ENCODE data around the gene FAM185A.

The FAM185A gene

DNA sequence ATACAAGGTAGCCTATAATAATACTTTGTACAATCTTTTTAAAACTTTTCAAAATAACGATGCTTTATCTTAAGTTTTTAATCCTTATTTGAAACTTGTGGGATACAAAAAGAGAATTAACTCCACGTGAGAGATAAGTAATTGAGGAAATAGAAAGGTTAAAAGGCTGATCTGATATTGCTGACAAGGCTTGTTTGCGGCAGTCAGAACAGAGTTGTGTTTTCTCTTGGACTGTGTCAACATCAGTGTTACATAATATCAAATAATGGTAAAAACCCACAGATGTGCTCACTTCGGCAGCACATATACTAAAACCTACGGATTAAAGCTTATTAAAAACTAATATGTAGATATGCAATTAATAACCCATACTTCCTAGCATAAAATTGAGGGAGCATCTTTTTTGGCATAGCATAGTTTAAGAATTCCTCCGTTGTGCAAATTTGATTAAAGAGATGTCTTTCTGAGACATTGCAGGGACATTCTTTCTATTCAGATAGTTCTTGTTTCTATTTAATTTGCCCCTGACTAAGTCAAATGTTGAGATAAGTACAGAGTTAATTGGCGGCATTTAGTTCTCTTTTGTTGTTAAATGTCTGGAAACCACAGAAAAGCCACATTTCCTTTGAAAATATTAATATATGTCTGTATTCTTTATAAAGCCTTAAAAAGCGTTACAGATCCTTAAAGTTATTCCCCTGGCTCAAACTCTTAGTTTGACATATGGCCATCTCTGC is 63.3 kb downstream of the FAM185A start:
- Mint-ChIP-seq H3K4me3 (no peak overlapping the region), H3K36me3 (ENCODE audit: low read depth) (peaks cover 12% of the 10 kb centered on the region), H3K27ac (no peak overlapping the region), H3K9me3 (no peaks in the 10 kb centered on the region), H3K4me1 (ENCODE audit: low read depth) (peaks cover 14% of the 10 kb centered on the region), H3K27me3 (no peaks in the 10 kb centered on the region)

DNA sequence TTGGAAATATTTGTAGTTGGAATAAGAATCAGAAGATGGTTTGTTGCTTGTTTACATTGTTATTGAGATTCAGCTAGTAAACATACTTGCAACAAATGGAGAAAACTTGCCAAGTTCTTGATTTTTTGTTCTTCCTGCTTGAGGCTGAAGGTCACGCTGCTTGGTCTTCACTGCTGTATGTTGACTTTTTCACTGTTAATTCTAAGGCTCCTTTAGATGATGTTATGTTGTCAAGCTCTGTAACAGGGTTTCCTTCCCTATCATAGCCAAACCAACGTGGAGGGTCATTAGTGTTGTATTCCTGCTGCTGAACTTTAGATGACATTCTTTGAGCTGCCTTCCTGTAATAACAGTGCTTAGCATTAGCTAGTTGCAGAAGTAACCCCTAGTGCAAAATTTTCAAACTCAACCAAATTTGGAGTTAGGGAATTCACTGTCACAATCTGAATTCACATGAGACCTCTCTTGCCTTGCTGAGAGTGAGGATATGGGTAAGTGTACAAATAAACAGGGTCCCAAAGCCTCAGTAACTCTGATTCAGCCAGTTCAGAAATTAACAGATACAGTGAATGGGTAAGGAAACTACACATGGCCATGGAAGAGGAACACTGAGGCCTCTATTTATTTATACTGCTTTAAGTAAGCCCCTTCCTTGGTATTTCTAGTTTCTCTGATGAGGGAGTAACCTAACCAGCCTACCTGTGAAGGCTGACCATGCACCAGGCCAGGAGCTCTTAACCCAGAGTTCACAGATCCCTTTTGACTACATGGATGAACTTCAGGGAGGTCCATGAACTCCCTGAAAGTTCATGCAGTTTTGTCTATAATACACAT is 64.6 kb downstream of the FAM185A start:
- no peak overlapping the region for H3K27ac Mint-ChIP-seq
- H3K36me3 Mint-ChIP-seq (ENCODE audit: low read depth), result peaks cover 12% of the 10 kb centered on the region
- H3K4me3 Mint-ChIP-seq, result no peak overlapping the region
- peaks cover 14% of the 10 kb centered on the region for H3K4me1 Mint-ChIP-seq (ENCODE audit: low read depth)
- H3K27me3 Mint-ChIP-seq, result no peaks in the 10 kb centered on the region
- H3K9me3 Mint-ChIP-seq, result no peaks in the 10 kb centered on the region

- H3K27ac Mint-ChIP-seq, result no peak overlapping the region
- H3K27me3 Mint-ChIP-seq, result no peaks in the 10 kb centered on the region
- no peak overlapping the region for H3K4me3 Mint-ChIP-seq
- H3K4me1 Mint-ChIP-seq (ENCODE audit: low read depth), result peaks cover 14% of the 10 kb centered on the region
- H3K9me3 Mint-ChIP-seq, result no peaks in the 10 kb centered on the region
- H3K36me3 Mint-ChIP-seq (ENCODE audit: low read depth), result peaks cover 16% of the 10 kb centered on the region
These were observed 65.2 kb downstream of the FAM185A start for GRCh38 chr7:102814025-102814471.

- no peak overlapping the region for H3K4me3 Mint-ChIP-seq
- peaks cover 15% of the 10 kb centered on the region for H3K36me3 Mint-ChIP-seq (ENCODE audit: low read depth)
- peaks cover 14% of the 10 kb centered on the region for H3K4me1 Mint-ChIP-seq (ENCODE audit: low read depth)
- H3K27me3 Mint-ChIP-seq, result no peaks in the 10 kb centered on the region
- H3K27ac Mint-ChIP-seq, result no peak overlapping the region
- no peaks in the 10 kb centered on the region for H3K9me3 Mint-ChIP-seq
These were observed 69.1 kb downstream of the FAM185A start for GRCh38 chr7:102817616-102818573.

DNA sequence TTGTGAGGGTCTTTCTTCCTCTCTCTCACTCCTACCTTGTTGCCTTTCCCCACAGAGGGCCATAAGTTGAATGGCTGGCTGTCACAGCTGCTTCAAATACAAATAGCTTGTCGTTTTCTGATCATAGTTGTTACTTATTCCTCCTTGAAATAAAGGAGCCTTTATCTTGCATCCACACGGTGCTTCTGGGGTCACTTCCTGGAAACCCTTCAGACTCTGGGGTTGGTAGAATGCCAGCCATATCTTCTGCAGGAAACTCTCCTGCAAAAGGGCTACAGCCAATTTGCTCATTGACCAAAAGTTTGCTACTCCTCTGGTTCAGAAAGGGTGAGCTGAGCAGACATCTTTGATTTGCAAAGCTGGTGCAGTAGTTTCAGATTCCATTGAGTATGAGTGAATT is 70.4 kb downstream of the FAM185A start:
- H3K36me3 Mint-ChIP-seq (ENCODE audit: low read depth), result peaks cover 15% of the 10 kb centered on the region
- H3K27ac Mint-ChIP-seq, result no peak overlapping the region
- H3K4me1 Mint-ChIP-seq (ENCODE audit: low read depth), result peaks cover 2% of the 10 kb centered on the region
- no peak overlapping the region for H3K4me3 Mint-ChIP-seq
- no peaks in the 10 kb centered on the region for H3K27me3 Mint-ChIP-seq
- no peaks in the 10 kb centered on the region for H3K9me3 Mint-ChIP-seq

GRCh38 chr7:102821994-102822747 is 73.4 kb downstream of the FAM185A start:
- Mint-ChIP-seq H3K9me3 (no peaks in the 10 kb centered on the region), H3K4me3 (no peak overlapping the region), H3K27me3 (no peaks in the 10 kb centered on the region), H3K27ac (no peak overlapping the region), H3K4me1 (ENCODE audit: low read depth) (no peaks in the 10 kb centered on the region), H3K36me3 (ENCODE audit: low read depth) (peaks cover 12% of the 10 kb centered on the region)

- H3K27me3 Mint-ChIP-seq, result no peaks in the 10 kb centered on the region
These were observed 74.8 kb downstream of the FAM185A start for GRCh38 chr7:102823390-102824119.

DNA sequence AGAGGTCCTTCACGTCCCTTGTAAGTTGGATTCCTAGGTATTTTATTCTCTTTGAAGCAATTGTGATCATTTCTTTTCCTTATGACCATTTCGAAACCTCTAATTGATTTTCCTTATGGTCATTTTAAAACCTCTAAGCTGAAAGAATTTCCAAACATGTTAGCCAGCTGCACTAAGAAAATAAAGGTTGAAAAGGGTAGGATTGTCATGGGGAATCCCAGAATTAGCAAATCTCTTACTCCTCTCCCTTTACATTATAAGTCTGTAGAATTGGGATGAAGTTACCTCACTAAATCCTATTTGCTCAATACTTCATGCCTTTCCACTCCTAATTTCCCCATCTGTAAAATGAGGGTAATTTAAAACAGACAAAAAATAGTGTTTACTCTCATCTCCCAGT is 79.5 kb downstream of the FAM185A start:
- peaks cover 29% of the 10 kb centered on the region for H3K36me3 Mint-ChIP-seq (ENCODE audit: low read depth)
- no peak overlapping the region for H3K27ac Mint-ChIP-seq
- H3K4me1 Mint-ChIP-seq (ENCODE audit: low read depth), result no peaks in the 10 kb centered on the region
- no peaks in the 10 kb centered on the region for H3K9me3 Mint-ChIP-seq
- H3K27me3 Mint-ChIP-seq, result no peaks in the 10 kb centered on the region
- H3K4me3 Mint-ChIP-seq, result no peak overlapping the region

More at GRCh38 chr7:102823390-102824119, 74.8 kb downstream of the FAM185A start:
- Mint-ChIP-seq H3K4me3 (no peak overlapping the region), H3K27ac (no peak overlapping the region), H3K36me3 (ENCODE audit: low read depth) (peaks cover 26% of the 10 kb centered on the region), H3K4me1 (ENCODE audit: low read depth) (no peaks in the 10 kb centered on the region), H3K9me3 (no peaks in the 10 kb centered on the region)

DNA sequence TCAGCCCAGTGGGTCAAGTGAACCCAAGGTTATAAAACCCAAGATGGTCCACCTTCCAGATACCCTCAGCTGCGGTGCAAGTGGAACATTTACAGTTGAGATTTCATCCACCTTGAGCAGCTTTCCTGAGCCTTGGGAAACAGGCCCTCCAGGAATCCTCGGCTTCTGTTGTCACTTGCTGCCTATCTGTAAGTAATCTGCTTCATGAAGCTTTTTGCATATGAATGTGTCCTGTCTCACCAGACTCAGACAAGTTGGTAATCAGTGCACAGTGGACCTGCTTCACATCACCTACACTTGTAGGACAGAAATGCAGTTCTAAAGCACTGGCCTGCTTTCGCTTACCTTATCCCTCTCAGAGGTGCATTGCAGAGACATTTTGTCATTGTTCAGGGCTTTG is 80.3 kb downstream of the FAM185A start:
- H3K27ac Mint-ChIP-seq, result no peak overlapping the region
- H3K36me3 Mint-ChIP-seq (ENCODE audit: low read depth), result peaks cover 28% of the 10 kb centered on the region
- H3K4me3 Mint-ChIP-seq, result no peak overlapping the region
- H3K27me3 Mint-ChIP-seq, result no peaks in the 10 kb centered on the region
- no peaks in the 10 kb centered on the region for H3K9me3 Mint-ChIP-seq
- no peaks in the 10 kb centered on the region for H3K4me1 Mint-ChIP-seq (ENCODE audit: low read depth)

DNA sequence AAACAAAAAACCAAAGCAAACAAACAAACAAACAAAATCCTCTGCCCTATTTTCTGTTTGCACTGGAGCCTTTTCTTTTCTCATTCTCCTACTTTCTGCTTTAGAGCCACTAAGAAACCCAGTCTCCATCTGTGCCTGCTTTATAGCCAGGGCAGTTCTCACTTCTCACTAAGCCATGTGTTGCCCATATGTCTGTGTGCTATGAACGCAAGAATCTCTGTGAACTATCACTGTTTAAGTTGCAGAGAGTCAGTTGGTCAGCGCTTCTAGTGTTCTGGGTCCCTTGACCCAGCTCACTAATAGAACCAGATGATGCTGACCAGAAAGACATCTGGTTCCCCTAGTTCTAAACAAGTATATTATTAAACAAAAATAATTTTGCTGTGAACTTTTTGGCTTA is 81.4 kb downstream of the FAM185A start:
- H3K36me3 Mint-ChIP-seq (ENCODE audit: low read depth), result peaks cover 31% of the 10 kb centered on the region
- no peaks in the 10 kb centered on the region for H3K27me3 Mint-ChIP-seq
- H3K27ac Mint-ChIP-seq, result no peak overlapping the region
- H3K4me3 Mint-ChIP-seq, result no peak overlapping the region
- peaks cover 8% of the 10 kb centered on the region for H3K4me1 Mint-ChIP-seq (ENCODE audit: low read depth)
- no peaks in the 10 kb centered on the region for H3K9me3 Mint-ChIP-seq

DNA sequence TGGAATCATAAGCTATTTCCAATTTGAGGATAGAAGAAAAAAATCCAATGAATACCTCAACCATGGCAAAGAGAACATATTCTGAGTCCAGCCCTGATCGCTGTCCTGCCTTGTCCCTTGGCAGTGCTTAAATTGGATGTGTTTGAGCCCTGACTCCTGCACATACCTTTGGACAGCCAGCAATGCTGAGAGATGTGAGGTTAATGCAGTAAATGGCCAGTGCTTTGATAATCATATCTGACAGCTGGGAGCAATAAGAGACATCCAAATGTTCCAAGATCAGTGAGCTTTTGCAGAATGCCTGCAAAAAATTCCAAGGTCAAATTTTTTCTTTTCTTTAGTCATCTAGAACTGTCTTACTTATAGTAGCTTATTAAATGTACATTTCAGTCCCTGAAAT is 83.9 kb downstream of the FAM185A start:
- Mint-ChIP-seq H3K27me3 (no peaks in the 10 kb centered on the region), H3K9me3 (no peaks in the 10 kb centered on the region), H3K27ac (no peak overlapping the region), H3K36me3 (ENCODE audit: low read depth) (peaks cover 32% of the 10 kb centered on the region), H3K4me1 (ENCODE audit: low read depth) (peaks cover 16% of the 10 kb centered on the region), H3K4me3 (no peak overlapping the region)

DNA sequence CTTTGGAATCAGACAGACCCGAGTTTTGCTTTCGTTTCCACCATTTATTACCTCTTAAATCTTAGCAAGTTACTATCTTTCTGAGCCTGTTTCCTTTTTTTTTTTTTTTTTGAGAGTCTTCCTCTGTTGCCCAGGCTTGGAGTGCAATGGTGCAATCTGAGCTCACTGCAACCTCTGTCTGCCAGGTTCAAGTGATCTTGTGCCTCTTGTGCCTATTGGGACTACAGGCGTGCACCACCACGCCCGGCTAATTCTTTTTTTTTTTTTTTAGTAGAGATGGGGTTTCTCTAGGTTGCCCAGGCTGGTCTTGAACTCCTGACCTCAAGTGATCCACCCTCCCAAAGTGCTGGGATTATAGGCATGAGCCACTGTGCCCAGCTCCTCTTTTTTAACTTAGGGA is 84.5 kb downstream of the FAM185A start:
- Mint-ChIP-seq H3K4me3 (no peak overlapping the region), H3K36me3 (ENCODE audit: low read depth) (peaks cover 26% of the 10 kb centered on the region), H3K27ac (no peak overlapping the region), H3K27me3 (no peaks in the 10 kb centered on the region), H3K9me3 (no peaks in the 10 kb centered on the region), H3K4me1 (ENCODE audit: low read depth) (peaks cover 16% of the 10 kb centered on the region)

- peaks cover 16% of the 10 kb centered on the region for H3K4me1 Mint-ChIP-seq (ENCODE audit: low read depth)
- H3K36me3 Mint-ChIP-seq (ENCODE audit: low read depth), result peaks cover 19% of the 10 kb centered on the region
- no peak overlapping the region for H3K27ac Mint-ChIP-seq
- no peaks in the 10 kb centered on the region for H3K9me3 Mint-ChIP-seq
- no peak overlapping the region for H3K4me3 Mint-ChIP-seq
- H3K27me3 Mint-ChIP-seq, result no peaks in the 10 kb centered on the region
These were observed 85.7 kb downstream of the FAM185A start for GRCh38 chr7:102834466-102834865.

Measured in stimulated activated naive CD8-positive, alpha-beta T cell treated with anti-CD3 and anti-CD28 coated beads, Interleukin-15, Interleukin-2, amounts not matched to agents 100 ng/mL and 50 ng/mL, for 24 hours (primary cell).